ENCODE data around the gene KIF6.

- TF ChIP-seq CTCF (IDR thresholded peaks at IDR 0.05; ENCODE audit: insufficient read depth, low read length) (no peak), POLR2AphosphoS5 (IDR thresholded peaks at IDR 0.05; ENCODE audit: low read depth) (no peak), SPI1 (IDR thresholded peaks at IDR 0.05; ENCODE audit: borderline replicate concordance, low read depth) (no peak), GABPA (IDR thresholded peaks at IDR 0.05; ENCODE audit: low read depth) (no peak)
- TF ChIP-seq, protein P1, sequence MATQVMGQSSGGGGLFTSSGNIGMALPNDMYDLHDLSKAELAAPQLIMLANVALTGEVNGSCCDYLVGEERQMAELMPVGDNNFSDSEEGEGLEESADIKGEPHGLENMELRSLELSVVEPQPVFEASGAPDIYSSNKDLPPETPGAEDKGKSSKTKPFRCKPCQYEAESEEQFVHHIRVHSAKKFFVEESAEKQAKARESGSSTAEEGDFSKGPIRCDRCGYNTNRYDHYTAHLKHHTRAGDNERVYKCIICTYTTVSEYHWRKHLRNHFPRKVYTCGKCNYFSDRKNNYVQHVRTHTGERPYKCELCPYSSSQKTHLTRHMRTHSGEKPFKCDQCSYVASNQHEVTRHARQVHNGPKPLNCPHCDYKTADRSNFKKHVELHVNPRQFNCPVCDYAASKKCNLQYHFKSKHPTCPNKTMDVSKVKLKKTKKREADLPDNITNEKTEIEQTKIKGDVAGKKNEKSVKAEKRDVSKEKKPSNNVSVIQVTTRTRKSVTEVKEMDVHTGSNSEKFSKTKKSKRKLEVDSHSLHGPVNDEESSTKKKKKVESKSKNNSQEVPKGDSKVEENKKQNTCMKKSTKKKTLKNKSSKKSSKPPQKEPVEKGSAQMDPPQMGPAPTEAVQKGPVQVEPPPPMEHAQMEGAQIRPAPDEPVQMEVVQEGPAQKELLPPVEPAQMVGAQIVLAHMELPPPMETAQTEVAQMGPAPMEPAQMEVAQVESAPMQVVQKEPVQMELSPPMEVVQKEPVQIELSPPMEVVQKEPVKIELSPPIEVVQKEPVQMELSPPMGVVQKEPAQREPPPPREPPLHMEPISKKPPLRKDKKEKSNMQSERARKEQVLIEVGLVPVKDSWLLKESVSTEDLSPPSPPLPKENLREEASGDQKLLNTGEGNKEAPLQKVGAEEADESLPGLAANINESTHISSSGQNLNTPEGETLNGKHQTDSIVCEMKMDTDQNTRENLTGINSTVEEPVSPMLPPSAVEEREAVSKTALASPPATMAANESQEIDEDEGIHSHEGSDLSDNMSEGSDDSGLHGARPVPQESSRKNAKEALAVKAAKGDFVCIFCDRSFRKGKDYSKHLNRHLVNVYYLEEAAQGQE (IDR thresholded peaks at IDR 0.05; ENCODE audit: insufficient replicate concordance, low read depth), result no peak
Measured at GRCh38 chr6:39401376-39401775, 323.8 kb downstream of the KIF6 start.
